GM12874 (cell line): ENCODE measurements around the gene NSD2.

ENCODE experiments used
- TF ChIP-seq, protein P1 (sequence below): IDR thresholded peaks from 2 replicates; pipeline ENCODE4 v1.5.1; 2011; ENCODE audit warnings: low read depth, mild to moderate bottlenecking, control low read depth, low read length, moderate library complexity; ENCODE audit not compliant: insufficient read depth

The NSD2 gene

GRCh38 chr4:1973218-1973617 is 102.0 kb downstream of the NSD2 start:
- TF ChIP-seq, protein P1, sequence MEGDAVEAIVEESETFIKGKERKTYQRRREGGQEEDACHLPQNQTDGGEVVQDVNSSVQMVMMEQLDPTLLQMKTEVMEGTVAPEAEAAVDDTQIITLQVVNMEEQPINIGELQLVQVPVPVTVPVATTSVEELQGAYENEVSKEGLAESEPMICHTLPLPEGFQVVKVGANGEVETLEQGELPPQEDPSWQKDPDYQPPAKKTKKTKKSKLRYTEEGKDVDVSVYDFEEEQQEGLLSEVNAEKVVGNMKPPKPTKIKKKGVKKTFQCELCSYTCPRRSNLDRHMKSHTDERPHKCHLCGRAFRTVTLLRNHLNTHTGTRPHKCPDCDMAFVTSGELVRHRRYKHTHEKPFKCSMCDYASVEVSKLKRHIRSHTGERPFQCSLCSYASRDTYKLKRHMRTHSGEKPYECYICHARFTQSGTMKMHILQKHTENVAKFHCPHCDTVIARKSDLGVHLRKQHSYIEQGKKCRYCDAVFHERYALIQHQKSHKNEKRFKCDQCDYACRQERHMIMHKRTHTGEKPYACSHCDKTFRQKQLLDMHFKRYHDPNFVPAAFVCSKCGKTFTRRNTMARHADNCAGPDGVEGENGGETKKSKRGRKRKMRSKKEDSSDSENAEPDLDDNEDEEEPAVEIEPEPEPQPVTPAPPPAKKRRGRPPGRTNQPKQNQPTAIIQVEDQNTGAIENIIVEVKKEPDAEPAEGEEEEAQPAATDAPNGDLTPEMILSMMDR: no peak

- TF ChIP-seq, protein P1: no peak
These were observed 102.5 kb downstream of the NSD2 start for GRCh38 chr4:1973661-1974060.

GRCh38 chr4:1974840-1975239 is 103.6 kb downstream of the NSD2 start:
- TF ChIP-seq, protein P1: no peak

GRCh38 chr4:1975391-1975801 is 104.2 kb downstream of the NSD2 start:
- TF ChIP-seq, protein P1: no peak

GRCh38 chr4:1975880-1976279 is 104.7 kb downstream of the NSD2 start:
- TF ChIP-seq, protein P1: no peak

DNA sequence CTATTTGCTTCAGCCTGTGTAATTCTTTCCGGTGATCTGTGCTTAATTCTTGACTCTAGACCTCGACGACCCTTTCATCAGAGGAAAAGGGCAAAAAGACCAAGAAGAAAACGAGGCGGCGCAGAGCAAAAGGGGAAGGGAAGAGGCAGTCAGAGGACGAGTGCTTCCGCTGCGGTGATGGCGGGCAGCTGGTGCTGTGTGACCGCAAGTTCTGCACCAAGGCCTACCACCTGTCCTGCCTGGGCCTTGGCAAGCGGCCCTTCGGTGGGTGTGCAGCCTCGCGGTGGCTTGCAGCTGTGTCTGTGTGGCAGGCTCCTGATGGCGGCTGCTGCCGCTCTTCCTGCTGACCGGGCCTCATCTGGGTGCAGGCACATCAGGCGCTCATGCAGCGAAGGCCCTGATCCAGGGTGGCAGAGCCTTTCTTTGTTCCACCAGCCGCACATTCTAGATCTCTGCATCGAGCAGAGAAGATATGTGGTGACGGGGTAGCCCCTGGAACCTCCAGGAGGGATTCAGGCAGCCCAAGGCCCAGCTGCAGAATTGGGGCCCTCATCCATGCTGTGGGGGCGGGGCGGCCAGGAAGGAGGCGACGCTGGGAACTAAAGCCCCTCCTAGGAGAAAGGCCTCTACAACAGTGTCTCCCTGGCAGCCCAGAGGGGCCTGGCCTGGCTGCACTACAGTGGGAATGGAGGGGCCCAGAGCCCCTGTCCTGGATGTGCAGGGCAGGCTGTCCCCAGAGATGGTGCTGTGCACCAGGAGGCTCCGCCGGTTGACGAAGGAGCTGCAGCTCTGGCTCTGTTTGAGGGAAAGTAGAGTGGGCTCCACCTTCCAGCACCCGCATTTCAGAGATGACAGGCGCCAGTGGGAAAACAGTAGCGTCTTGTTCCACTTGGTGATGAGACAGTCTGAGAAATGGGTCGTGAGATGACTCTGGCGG is 105.5 kb downstream of the NSD2 start:
- TF ChIP-seq, protein P1: no peak

- TF ChIP-seq, protein P1: no peak
These were observed 107.0 kb downstream of the NSD2 start for GRCh38 chr4:1978226-1978625.
